WTC11 (cell line): ENCODE data around the gene ERBB2. TPM values are rescaled to one million over a fixed set of nuclear protein-coding genes. Genes with fewer than 3 reads are reported as not detected.

ENCODE experiments used
- ATAC-seq: fragments of 200-7000 bp; cut with Tn5 transposase; 2 replicates; pipeline ENCODE4 v1.10.0; 2021; ENCODE audit warnings: mild to moderate bottlenecking, moderate library complexity
- CTCF ChIA-PET: fragments of 300-600 bp; sonication (Branson Sonifier 250); formaldehyde crosslinking; loops from one replicate; lab custom pipeline; 2021; ENCODE audit warnings: antibody characterized with exemption; lab: Charles Lee
- POLR2A ChIA-PET: fragments of 350-600 bp; sonication (Branson Sonifier 250); formaldehyde crosslinking; loops from one replicate; lab custom pipeline; 2021; ENCODE audit warnings: antibody characterized with exemption; lab: Charles Lee
- DNase-seq: peaks from one replicate; pipeline ENCODE4 v3.0.0; 2021; ENCODE audit warnings: low spot score
- H3K27ac Mint-ChIP-seq: 2 replicates; pipeline ENCODE4 v1.8.0; 2021; ENCODE audit warnings: mixed read lengths
- H3K27me3 Mint-ChIP-seq: 2 replicates; pipeline ENCODE4 v1.8.0; 2021; ENCODE audit warnings: low read depth, mild to moderate bottlenecking, moderate library complexity, mixed read lengths
- H3K36me3 Mint-ChIP-seq: 2 replicates; pipeline ENCODE4 v1.8.0; 2021; ENCODE audit warnings: mixed read lengths
- H3K4me1 Mint-ChIP-seq: 2 replicates; pipeline ENCODE4 v1.8.0; 2022; ENCODE audit warnings: mixed read lengths
- H3K4me3 Mint-ChIP-seq: 2 replicates; pipeline ENCODE4 v1.8.0; 2021; ENCODE audit warnings: mild to moderate bottlenecking, moderate library complexity, mixed read lengths
- H3K9me3 Mint-ChIP-seq: 2 replicates; pipeline ENCODE4 v1.8.0; 2021; ENCODE audit warnings: mixed read lengths
- ATF1 ChIP-seq: sonication (generic); formaldehyde crosslinking; IDR thresholded peaks from 2 replicates; pipeline ENCODE4 v1.8.1; 2023; ENCODE audit warnings: mild to moderate bottlenecking, moderate library complexity, missing genetic modification reagents
- CREM ChIP-seq: sonication (generic); formaldehyde crosslinking; IDR thresholded peaks from 2 replicates; pipeline ENCODE4 v1.8.1; 2022; ENCODE audit warnings: mild to moderate bottlenecking, missing genetic modification reagents, moderate library complexity
- E2F4 ChIP-seq: sonication (generic); formaldehyde crosslinking; IDR thresholded peaks from 2 replicates; pipeline ENCODE4 v1.8.1; 2022; ENCODE audit warnings: low read depth, mild to moderate bottlenecking, moderate library complexity, missing genetic modification reagents, borderline replicate concordance
- FOXJ3 ChIP-seq: sonication (generic); formaldehyde crosslinking; IDR thresholded peaks from 2 replicates; pipeline ENCODE4 v1.9.0; 2021; ENCODE audit warnings: missing genetic modification reagents, mild to moderate bottlenecking, borderline replicate concordance
- FOXK1 ChIP-seq: sonication (generic); formaldehyde crosslinking; IDR thresholded peaks from 2 replicates; pipeline ENCODE4 v1.8.0; 2022; ENCODE audit warnings: mild to moderate bottlenecking, moderate library complexity, missing genetic modification reagents
- FOXP4 ChIP-seq: sonication (generic); formaldehyde crosslinking; IDR thresholded peaks from 2 replicates; pipeline ENCODE4 v1.8.0; 2022; ENCODE audit warnings: mild to moderate bottlenecking, missing genetic modification reagents
- JUN ChIP-seq: sonication (generic); formaldehyde crosslinking; IDR thresholded peaks from 2 replicates; pipeline ENCODE4 v1.8.0; 2023; ENCODE audit warnings: mild to moderate bottlenecking, missing genetic modification reagents
- NR3C1 ChIP-seq: sonication (generic); formaldehyde crosslinking; conservative IDR thresholded peaks from 2 replicates; pipeline ENCODE4 v1.8.1; 2023; ENCODE audit warnings: low read depth, mild to moderate bottlenecking, missing genetic modification reagents
- PREB ChIP-seq: sonication (generic); formaldehyde crosslinking; IDR thresholded peaks from 2 replicates; pipeline ENCODE4 v1.8.1; 2022; ENCODE audit warnings: mild to moderate bottlenecking, missing genetic modification reagents, moderate library complexity, borderline replicate concordance
- RELA ChIP-seq: sonication (generic); formaldehyde crosslinking; IDR thresholded peaks from 2 replicates; pipeline ENCODE4 v1.8.1; 2022; ENCODE audit warnings: missing genetic modification reagents, mild to moderate bottlenecking, borderline replicate concordance
- SMAD3 ChIP-seq: sonication (generic); formaldehyde crosslinking; IDR thresholded peaks from 2 replicates; pipeline ENCODE4 v1.8.0; 2022; ENCODE audit warnings: missing genetic modification reagents, mild to moderate bottlenecking, borderline replicate concordance
- STAT6 ChIP-seq: sonication (generic); formaldehyde crosslinking; conservative IDR thresholded peaks from 2 replicates; pipeline ENCODE4 v1.8.1; 2023; ENCODE audit warnings: mild to moderate bottlenecking, low read depth, missing genetic modification reagents, moderate library complexity
- ZNF138 ChIP-seq: sonication (generic); formaldehyde crosslinking; conservative IDR thresholded peaks from 2 replicates; pipeline ENCODE4 v1.8.1; 2022; ENCODE audit warnings: mild to moderate bottlenecking, moderate library complexity, missing genetic modification reagents
- ZNF423 ChIP-seq: fragments of 250-450 bp; sonication (Bioruptor Pico); IDR thresholded peaks from 2 replicates; pipeline ENCODE4 v2.1.2; 2022; ENCODE audit warnings: mild to moderate bottlenecking, moderate library complexity
- ZNF671 ChIP-seq: fragments of 250-450 bp; sonication (Bioruptor Pico); IDR thresholded peaks from 2 replicates; pipeline ENCODE4 v1.8.0; 2021; ENCODE audit warnings: mild to moderate bottlenecking
- total RNA-seq: library from RNA; stranded (reverse); gene quantifications from 3 replicates; pipeline ENCODE4 v1.2.3, GENCODE V29; 2021
- TF ChIP-seq, protein P1 (sequence below): sonication (generic); formaldehyde crosslinking; IDR thresholded peaks from 2 replicates; pipeline ENCODE4 v1.8.1; 2023; ENCODE audit warnings: mild to moderate bottlenecking, missing genetic modification reagents
- TF ChIP-seq, protein P2 (sequence below): sonication (generic); formaldehyde crosslinking; IDR thresholded peaks from 2 replicates; pipeline ENCODE4 v1.8.1; 2022; ENCODE audit warnings: missing genetic modification reagents, borderline replicate concordance
- TF ChIP-seq, protein P3 (sequence below): sonication (generic); formaldehyde crosslinking; IDR thresholded peaks from 2 replicates; pipeline ENCODE4 v1.8.0; 2023; ENCODE audit warnings: missing genetic modification reagents

Gene ERBB2
- total RNA-seq, 1 experiment from 2014 or later: 209 TPM

DNA sequence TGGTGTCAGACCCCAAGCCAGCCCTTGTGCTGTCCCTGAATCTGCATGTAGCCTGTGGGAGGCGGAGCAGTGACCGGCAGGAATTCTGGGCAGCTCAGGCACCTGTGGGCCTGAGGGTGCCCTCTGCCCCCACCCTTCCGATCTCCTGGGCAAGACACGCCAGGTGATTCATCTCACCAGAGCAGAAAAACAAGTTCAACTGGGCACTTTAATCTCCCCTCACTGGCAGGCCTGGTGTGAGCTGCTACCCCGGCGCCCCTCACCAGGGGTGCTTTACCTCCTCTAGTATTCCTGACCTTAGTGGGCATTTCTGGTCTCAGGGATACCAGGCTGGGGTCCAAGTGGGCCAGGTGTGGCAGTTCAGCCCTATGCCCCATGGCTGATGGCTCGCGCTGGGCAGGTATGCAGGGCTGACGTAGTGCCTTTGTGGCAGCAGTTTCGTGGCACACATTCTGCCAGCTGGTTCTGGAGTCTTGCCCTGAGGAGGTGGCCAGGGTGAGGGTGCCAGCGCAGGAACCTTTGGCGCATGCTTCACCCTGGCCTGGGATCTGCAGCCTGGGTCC lies 6.0 kb downstream of the ERBB2 start:
- Mint-ChIP-seq H3K4me1 (peaks cover 51% of the 10 kb centered on the region), H3K36me3 (peaks cover 39% of the 10 kb centered on the region), H3K4me3 (no peak overlapping the region), H3K27me3 (no peaks in the 10 kb centered on the region), H3K9me3 (no peaks in the 10 kb centered on the region), H3K27ac (peak overlapping the region; percentile 92)
- ATAC-seq (0 out of 2 replicates have a peak, but pooled peaks have one; percentile 4), DNase-seq (no peak)
- ChIA-PET CTCF (interaction anchor here (1.0 to 7.9 kb wide), 13 partner anchors 10 to 84 kb away, joined by 3 to 77 read pairs (median 6); partner anchors contain the start of genes MIEN1 and PNMT), POLR2A (interaction anchor here (1.1 to 1.4 kb wide), 2 partner anchors 10 to 17 kb away, joined by 4 to 9 read pairs; partner anchors contain the start of gene PGAP3)
- TF ChIP-seq ZNF138 (CRISPR knock-in tag) (no peak), ATF1 (no peak), ZNF671 (CRISPR knock-in tag) (no peak), FOXK1 (CRISPR knock-in tag) (no peak), FOXP4 (CRISPR knock-in tag) (no peak), RELA (CRISPR knock-in tag) (no peak), STAT6 (no peak), JUN (no peak), CREM (CRISPR knock-in tag) (no peak), E2F4 (CRISPR knock-in tag) (no peak), FOXJ3 (CRISPR knock-in tag) (no peak), PREB (no peak)
- TF ChIP-seq, protein P1, sequence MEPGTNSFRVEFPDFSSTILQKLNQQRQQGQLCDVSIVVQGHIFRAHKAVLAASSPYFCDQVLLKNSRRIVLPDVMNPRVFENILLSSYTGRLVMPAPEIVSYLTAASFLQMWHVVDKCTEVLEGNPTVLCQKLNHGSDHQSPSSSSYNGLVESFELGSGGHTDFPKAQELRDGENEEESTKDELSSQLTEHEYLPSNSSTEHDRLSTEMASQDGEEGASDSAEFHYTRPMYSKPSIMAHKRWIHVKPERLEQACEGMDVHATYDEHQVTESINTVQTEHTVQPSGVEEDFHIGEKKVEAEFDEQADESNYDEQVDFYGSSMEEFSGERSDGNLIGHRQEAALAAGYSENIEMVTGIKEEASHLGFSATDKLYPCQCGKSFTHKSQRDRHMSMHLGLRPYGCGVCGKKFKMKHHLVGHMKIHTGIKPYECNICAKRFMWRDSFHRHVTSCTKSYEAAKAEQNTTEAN (CRISPR knock-in tag): no peak

DNA sequence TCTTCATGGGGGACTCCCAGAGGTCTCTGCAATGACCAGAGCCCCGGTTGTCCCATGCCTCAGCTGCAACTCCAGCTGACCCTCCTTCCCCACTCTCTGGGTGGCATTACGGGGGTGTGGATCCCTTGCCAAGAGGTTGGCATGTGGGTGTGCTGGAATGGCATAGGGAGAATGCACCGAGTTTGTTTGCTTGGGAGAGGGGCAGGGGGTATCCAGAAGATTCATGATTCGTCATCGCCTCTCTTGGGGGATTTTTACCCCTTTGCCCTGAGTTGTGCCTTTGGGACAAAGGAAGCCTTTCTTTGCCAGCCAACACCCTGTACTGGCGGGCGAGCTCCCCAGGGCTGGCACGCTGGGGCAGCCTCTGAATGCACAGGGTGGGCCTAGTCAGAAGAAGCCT lies 6.5 kb downstream of the ERBB2 start:
- Mint-ChIP-seq H3K27ac (no peak overlapping the region; the same call in 1 of the 2 replicates), H3K9me3 (no peaks in the 10 kb centered on the region), H3K4me3 (no peak overlapping the region), H3K27me3 (no peaks in the 10 kb centered on the region), H3K36me3 (peaks cover 42% of the 10 kb centered on the region), H3K4me1 (peaks cover 47% of the 10 kb centered on the region)
- ChIA-PET POLR2A (no interaction called here), CTCF (interaction anchor here (1.2 to 7.9 kb wide), 5 partner anchors 12 to 85 kb away, joined by 3 to 77 read pairs (median 14); partner anchors contain the start of gene MIEN1)
- no peak for ATAC-seq
- DNase-seq: no peak
- TF ChIP-seq, protein P2, sequence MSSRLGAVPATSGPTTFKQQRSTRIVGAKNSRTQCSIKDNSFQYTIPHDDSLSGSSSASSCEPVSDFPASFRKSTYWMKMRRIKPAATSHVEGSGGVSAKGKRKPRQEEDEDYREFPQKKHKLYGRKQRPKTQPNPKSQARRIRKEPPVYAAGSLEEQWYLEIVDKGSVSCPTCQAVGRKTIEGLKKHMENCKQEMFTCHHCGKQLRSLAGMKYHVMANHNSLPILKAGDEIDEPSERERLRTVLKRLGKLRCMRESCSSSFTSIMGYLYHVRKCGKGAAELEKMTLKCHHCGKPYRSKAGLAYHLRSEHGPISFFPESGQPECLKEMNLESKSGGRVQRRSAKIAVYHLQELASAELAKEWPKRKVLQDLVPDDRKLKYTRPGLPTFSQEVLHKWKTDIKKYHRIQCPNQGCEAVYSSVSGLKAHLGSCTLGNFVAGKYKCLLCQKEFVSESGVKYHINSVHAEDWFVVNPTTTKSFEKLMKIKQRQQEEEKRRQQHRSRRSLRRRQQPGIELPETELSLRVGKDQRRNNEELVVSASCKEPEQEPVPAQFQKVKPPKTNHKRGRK: no peak
- TF ChIP-seq SMAD3: no peak
- TF ChIP-seq ZNF423 (CRISPR knock-in tag): no peak
- no peak for TF ChIP-seq STAT6
- TF ChIP-seq NR3C1 (CRISPR knock-in tag): no peak
- TF ChIP-seq, protein P3, sequence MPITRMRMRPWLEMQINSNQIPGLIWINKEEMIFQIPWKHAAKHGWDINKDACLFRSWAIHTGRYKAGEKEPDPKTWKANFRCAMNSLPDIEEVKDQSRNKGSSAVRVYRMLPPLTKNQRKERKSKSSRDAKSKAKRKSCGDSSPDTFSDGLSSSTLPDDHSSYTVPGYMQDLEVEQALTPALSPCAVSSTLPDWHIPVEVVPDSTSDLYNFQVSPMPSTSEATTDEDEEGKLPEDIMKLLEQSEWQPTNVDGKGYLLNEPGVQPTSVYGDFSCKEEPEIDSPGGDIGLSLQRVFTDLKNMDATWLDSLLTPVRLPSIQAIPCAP (CRISPR knock-in tag): no peak
